Embryonic facial prominence (tissue), 1 donor: Measurements from ENCODE around the gene MTM1.

ENCODE experiments used
- DNase-seq: peaks from one replicate; pipeline ENCODE4 v3.0.0-alpha.2; 2016; ENCODE audit errors: extremely low spot score

Gene MTM1

DNA sequence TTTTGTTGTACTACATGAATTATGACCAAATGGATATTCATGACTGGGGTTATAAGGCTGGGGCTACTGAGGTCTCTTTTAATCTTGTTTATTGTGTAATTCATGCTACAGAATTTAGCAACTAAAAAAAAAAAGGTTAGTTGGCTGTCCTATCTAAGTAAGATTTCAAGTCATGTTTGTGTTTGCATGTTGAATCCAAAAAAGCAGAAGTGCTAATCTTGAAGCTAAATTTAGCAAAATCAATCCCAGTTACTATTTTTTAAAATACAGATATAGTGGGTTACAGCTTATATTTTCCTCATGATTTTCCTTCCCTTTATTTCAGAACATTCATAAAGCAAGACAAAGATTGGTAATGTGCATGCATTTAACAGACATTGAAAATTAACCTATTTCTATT is 144.2 kb downstream of the MTM1 start:
- DNase-seq, result no peak

DNA sequence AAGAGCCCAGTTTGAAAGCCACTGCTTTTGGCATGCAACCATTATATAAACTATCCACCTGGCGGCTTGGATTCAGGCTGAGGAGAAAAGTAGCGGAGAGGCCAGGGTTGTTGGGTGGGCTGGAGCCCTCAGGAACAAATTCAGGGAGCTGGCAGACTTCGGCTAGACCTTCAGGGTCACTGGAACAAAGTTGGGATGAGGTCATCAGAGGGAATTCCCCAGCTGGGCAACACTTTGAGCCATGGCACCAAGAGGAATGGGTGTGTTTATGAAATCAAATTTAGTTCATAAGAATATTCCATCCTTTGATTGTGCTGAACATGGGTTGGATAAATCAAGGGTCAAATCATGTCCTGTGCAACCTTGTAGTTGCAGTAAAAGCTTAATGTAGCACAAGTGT is 146.8 kb downstream of the MTM1 start:
- no peak for DNase-seq

DNA sequence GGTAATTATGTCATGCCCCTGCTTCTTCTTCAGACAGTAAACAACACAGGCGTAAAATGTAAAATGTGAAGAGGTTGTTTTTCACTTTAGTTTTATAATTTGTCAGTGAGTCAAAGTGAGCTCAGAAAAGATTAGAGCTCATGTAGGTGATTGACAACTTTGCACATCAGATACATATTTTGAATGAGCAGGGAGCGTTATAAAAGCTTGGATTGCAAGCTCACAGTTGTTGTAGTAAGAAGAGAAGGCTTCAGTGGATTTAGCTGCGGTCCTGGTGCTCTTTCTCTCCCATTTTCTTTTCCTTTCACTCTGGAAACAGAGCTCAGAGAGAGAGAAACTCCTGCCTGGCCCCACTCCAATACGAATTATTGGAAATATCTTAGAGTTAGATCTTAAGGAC is 151.2 kb downstream of the MTM1 start:
- no peak for DNase-seq
